Measurements from ENCODE around the gene COPA. TPM values are rescaled to one million over a fixed set of nuclear protein-coding genes. Genes with fewer than 3 reads are reported as not detected.

The COPA gene
- total RNA-seq, 1 experiment from 2014 or later = 261 TPM

Other genes with a start within 250 kb of the COPA start
- 34.2 and 36.6 TPM in 2 replicates for gene IGSF8, start 244.6 kb downstream of the COPA start, total RNA-seq (2014; rRNA removed; shearing (Covaris generic))
- gene ATP1A2, start 227.5 kb downstream of the COPA start, total RNA-seq (2014; rRNA removed; shearing (Covaris generic)) = 0.22 and 0.84 TPM in 2 replicates
- not detected in 2 replicates for gene ATP1A4, start 191.6 kb downstream of the COPA start, total RNA-seq (2014; rRNA removed; shearing (Covaris generic))
- 0.22 and 0.60 TPM in 2 replicates for gene CASQ1, start 152.7 kb downstream of the COPA start, total RNA-seq (2014; rRNA removed; shearing (Covaris generic))
- gene PEA15, start 137.9 kb downstream of the COPA start, total RNA-seq (2014; rRNA removed; shearing (Covaris generic)) = 194 and 307 TPM in 2 replicates
- 86.5 and 90.0 TPM in 2 replicates for gene DCAF8, start 80.7 kb downstream of the COPA start, total RNA-seq (2014; rRNA removed; shearing (Covaris generic))
- gene PEX19, start 58.1 kb downstream of the COPA start, total RNA-seq (2014; rRNA removed; shearing (Covaris generic)) = 70.3 and 102 TPM in 2 replicates
- 103 and 111 TPM in 2 replicates for gene NCSTN, start 133 bp upstream of the COPA start, total RNA-seq (2014; rRNA removed; shearing (Covaris generic))
- not detected in 2 replicates for gene NHLH1, start 23.8 kb upstream of the COPA start, total RNA-seq (2014; rRNA removed; shearing (Covaris generic))
- 5.7 and 6.3 TPM in 2 replicates for gene VANGL2, start 57.3 kb upstream of the COPA start, total RNA-seq (2014; rRNA removed; shearing (Covaris generic))
- not detected in 2 replicates for gene SLAMF6, start 180.0 kb upstream of the COPA start, total RNA-seq (2014; rRNA removed; shearing (Covaris generic))
- gene CD84, start 236.2 kb upstream of the COPA start, total RNA-seq (2014; rRNA removed; shearing (Covaris generic)) = not detected in 2 replicates